CD4-positive, alpha-beta T cell treated with Interleukin-21 for 1 hour (primary cell): Measurements from ENCODE around the gene THUMPD3.
A peak's percentile ranks its signal among the peaks of the same experiment; 100 is the strongest.

Source experiments
- DNase-seq: peaks from one replicate; pipeline ENCODE4 v3.0.0-alpha.2; 2020

THUMPD3 gene

GRCh38 chr3:9362731-9363530 is at the start of gene THUMPD3:
TSS of gene THUMPD3 (plus strand) at chr3:9363054. CDS start at chr3:9365069, 2,015 bp downstream.
- peak; percentile 90 for DNase-seq

DNA sequence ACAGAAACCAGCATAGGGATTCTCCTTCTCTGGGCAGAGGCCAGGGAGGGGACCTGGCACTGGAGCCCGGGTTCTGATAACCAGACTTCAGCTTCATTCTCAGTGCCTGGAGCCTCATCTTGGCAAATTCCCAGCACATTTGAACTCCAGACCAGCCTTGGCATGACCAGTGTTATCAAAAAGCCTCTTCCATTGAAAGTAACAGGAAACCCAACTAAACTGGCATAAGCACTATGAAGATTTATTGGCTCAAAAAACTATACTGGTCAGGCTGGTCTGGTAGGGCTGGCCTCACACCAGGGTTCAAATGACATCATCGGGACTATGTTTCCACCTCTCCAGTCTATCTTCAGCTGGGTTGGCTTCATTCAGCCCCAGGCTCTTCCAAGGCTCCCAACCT is 48.1 kb upstream of the THUMPD3 start:
- no peak for DNase-seq

DNA sequence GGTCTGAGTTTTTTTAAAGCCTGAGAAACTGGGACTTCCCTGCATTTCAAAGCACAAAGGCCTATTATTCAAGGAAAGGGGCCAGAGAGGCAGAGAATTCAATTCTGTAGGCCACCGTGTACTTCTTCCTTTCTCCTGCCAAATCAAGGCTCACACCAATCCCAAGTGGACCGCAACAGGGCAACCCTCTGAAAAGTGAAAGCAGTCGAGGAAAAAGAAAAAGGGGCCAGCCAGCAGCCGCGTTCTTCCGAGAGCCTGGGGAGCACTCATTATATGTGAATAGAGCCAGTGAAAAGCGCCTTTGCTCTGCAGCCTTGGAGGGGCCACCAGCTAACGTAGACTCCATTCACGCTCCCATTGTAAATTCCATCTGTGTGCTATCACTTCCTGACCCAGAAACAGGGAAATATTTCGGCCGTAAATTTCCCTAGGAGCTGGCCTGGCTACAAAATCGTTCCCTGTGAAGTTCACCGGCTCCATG is 45.9 kb upstream of the THUMPD3 start:
- no peak for DNase-seq

DNA sequence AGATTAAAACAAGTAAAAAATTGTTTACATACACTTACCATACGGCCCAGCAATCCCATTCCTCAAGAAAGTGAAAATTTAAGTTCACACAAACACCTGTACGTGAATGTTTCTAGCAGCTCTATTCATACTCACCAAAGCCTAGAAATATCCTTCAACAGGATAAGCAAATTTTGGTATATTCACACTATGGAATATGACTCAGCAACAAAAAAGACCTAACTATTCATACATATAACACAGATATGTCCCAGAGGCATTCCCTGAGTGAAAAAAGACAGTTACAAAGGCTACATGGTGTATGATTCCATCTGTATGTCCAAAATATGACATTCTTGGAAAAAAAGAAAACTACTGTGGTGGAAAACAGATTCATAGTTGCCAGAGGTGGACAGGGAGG is 40.1 kb upstream of the THUMPD3 start:
- DNase-seq, result no peak

DNA sequence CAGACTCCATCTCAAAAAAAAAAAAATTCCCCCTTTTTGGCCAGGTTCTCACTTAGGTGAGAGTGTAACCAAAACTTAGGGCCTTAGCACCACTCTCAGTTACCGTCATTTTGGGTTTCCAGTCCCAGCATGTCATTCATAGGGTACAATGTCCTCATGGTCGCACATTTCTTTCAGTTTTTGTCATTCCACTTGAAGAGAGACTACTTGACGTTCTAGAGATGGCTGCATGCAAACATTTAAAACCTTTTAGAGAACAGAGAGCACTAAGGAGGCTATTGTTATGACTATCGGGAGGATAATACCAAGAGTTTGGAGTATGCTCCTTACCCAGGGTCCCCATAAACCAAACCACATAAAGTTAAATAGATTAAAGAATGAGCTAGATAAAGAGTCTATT is 37.9 kb upstream of the THUMPD3 start:
- DNase-seq, result no peak

- no peak for DNase-seq
Measured at GRCh38 chr3:9327578-9327977, 35.3 kb upstream of the THUMPD3 start.

DNA sequence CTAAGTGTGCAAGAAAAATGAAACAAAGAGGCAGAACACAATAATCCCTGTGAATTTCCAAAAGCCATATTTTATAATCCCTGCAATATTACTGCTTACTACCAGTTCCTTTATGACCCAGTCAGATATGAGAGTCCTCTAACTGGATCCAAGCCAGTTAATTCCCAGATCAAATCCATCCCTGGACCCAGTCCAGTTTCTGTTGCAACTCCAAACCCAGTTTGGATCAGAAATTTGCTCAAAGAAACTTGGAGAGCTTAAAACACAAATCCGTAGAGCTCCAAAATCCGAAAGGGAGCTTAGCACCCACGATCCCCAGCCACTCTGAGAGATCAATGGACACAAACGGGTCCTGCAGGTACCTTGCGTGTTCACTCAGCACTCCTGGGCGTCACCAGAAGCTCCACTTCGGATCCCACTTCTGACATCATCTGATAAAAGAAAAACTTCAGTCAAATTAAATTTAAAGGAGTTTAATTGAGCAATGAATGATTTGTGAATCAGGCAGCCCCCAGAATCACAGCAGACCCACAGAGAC is 32.6 kb upstream of the THUMPD3 start:
- no peak for DNase-seq

DNA sequence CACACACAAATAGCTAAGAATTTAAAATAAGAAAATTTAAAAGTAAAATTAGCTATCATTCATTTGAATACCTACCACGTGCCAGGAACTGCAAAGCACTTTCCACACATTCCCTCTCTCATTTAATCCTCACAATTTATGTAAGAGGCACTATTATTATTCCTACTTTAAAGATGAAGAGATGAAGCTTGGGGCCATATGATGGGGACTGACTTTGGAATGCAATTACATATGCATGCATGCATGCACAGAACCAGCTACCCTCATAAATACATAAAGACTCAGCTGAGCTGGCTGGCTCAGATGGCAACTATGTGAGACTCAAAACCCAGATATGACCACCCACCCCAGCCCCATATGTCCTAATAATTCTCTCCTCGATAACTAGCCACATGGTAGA is 31.7 kb upstream of the THUMPD3 start:
- DNase-seq, result no peak

DNA sequence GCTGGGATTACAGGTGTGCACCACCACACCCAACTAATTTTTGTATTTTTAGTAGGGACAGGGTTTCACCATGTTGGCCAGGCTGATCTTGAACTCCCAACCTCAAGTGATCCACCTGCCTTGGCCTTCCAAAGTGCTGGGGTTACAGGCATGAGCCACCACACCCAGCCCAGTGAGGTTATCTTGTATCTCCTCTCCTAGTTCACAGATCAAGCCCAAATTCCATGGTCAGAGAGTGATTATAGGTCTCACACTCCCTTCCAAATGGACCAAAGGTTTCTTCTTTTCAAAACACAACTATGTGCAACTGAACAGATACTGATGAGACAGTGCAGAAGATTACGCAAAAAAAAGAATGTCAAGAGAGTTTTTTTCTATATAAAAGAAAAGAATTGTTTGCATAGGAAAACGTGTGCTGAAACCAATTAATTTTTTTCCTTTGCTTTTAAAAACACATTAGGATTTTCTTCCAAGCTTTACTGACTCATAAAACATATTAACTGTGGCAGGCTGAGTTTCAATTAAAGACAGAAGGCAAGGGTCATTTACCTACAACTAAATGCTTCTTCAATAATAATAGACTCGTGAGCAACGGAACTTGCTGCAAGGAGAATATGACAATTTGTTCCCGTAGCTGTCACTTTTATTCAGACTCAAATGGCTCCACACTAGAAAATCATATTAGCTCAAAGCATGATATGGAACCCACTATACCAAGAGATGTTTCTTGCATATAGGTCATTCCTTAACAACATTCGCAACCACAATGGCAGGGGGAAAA is 30.4 kb upstream of the THUMPD3 start:
- no peak for DNase-seq

GRCh38 chr3:9339761-9340471 is 22.9 kb upstream of the THUMPD3 start:
- no peak for DNase-seq

- DNase-seq, result no peak
Measured at GRCh38 chr3:9340472-9340902, 22.4 kb upstream of the THUMPD3 start.

DNA sequence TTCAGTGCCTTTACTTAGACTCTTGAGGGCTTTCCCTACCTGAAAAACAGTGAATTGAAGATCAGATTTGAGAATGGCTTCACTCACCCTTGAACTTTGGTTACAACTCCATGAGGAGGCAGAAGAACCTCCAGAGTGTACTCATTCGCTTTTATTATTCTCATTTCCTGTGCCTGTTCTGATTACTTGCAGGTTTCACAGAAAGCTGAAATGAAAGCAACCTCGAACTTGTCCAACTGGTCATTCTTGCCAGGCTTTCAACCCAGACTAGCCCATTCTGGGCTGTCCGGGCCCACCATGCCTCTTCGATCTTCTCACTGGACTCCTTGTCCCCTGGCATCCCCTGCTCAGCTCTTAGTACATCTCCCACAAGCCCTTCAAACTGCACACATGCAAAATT is 20.2 kb upstream of the THUMPD3 start:
- DNase-seq, result no peak

DNA sequence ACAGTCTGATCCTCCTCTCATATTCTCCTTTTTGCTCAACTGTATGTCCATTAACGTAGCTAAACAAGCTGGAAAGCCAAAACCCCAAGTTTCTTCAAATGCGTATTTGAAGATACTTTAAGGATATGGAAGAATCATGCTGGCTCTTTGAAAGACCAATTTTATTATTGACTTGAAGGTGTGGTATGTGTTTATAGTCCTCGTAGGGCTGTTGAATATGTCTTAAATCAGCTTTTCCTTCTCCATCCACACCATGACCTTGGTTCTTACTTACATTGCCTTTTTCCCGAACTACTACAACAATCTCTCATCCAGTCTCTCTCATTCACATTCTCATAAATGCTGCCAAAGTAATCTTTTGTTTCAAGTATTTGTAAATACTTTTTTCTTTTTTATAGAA is 19.7 kb upstream of the THUMPD3 start:
- DNase-seq, result no peak

DNA sequence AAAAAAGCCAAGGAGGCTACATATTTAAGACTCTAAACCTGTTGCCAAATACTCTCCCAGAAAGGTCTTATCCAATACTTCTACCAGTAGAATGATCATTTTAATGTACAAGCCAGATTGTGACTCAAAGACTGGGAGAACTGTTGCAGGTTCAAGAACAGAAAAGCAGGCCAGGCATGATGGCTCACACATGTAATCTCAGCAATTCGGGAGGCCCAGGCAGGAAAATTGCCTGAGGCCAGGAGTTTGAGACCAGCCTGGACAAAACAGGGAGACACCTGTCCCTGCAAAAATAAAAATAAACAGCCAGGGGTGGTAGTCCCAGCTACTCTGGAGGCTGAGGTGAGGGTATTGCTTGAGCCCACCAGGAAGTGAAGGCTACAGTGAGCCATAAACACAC is 17.8 kb upstream of the THUMPD3 start:
- no peak for DNase-seq

DNA sequence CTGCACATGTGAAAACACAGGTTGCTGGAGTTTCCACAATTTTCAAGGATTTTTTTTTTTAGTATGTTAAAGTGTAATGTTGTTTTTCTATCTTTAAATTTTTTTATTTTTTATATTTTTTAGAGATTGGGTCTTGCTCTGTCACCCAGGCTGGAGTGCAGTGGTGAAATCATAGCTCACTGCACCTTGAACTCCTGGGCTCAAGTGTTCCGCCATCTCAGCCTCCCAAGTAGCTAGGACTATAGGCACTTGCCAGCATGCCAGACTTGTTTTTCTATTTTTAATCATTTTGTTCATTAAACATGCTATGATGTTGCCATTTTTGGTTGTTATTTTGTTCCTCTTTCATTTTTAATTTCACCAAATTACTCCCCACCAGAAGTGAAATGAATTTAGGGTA is 16.7 kb upstream of the THUMPD3 start:
- DNase-seq, result no peak

DNA sequence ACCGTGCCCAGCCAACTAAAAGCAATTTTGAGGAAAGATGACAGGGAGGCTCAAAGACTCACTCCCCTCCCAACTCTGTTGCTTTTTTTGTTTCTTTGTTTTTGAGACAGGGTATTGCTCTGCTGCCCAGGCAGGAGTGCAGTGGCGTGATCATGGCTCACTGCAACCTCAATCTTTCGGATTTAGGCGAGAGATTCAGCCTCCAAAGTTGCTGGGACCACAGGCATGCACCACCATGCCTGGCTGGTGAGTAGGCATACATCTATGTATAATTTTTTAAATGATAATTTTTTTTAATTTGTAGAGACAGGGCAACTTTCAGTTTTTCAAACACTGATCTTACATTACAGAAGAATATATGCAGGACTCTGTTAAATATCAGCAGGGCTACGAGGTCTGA is 15.8 kb upstream of the THUMPD3 start:
- no peak for DNase-seq

- DNase-seq, result no peak
Measured at GRCh38 chr3:9347887-9348286, 15.0 kb upstream of the THUMPD3 start.

- no peak for DNase-seq
Measured at GRCh38 chr3:9349321-9350117, 13.3 kb upstream of the THUMPD3 start.

GRCh38 chr3:9351709-9352126 is 11.1 kb upstream of the THUMPD3 start:
- no peak for DNase-seq

- peak; percentile 67 for DNase-seq
Measured at GRCh38 chr3:9352917-9353752, 9.7 kb upstream of the THUMPD3 start.

DNA sequence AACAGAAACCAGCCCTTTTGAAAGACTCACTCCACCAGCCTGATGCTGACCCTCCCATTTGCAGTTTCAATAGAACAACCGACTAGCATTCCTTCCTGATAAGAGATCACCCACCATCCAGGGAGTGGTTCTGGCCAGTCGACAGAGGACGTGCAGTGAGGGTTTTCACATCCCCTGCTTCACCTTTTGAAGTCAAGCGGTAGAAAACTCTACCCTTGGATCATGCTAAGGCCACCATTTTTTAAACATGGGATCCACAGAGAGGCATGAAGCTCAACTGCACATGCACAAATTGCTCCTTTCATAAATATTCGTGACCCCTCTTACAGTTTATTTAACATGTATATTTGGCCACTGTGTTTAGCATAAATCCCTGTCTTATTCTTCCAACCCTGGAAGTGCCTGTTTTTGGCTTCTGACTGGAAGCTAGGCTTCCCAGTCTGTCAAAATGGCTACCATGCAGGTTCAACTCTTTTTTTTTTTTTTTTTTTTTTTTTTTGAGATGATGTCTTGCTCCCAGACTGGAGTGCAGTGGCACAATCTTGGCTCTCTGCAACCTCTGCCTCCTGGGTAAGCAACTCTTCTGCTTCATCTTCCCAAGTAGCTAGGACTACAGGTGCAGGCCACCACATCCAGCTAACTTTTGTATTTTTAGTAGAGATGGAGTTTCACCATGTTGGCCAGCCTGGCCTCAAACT is 1.0 kb upstream of the THUMPD3 start:
- DNase-seq, result no peak
